ENCODE measurements around the gene BUD23. TPM values are rescaled to one million over a fixed set of nuclear protein-coding genes. Genes with fewer than 3 reads are reported as not detected.

BUD23 gene
- total and polyA plus RNA-seq, 9 of the 15 experiments (the other 6 are each of a cell fraction or from before 2014, with no cell fraction given), result 79.5 to 270 (median 150) TPM

GRCh38 chr7:73718905-73719805 is 35.8 kb downstream of the BUD23 start, which contains the start of gene STX1A (continued):
- TF ChIP-seq VEZF1 (CRISPR knock-in tag; IDR thresholded peaks at IDR 0.05) (peak; percentile 86), ZNF143 (CRISPR knock-in tag; IDR thresholded peaks at IDR 0.05) (no peak), FIP1L1 (IDR thresholded peaks at IDR 0.05; ENCODE audit: low read depth, low read length, poor library complexity, severe bottlenecking) (peak; percentile 58), MAZ (CRISPR knock-in tag; conservative IDR thresholded peaks at IDR 0.05 in 1 of 2, IDR thresholded peaks at IDR 0.05 in 1 of 2) (peak in 1 of 2 experiments; percentile 37; a peak in 1 of 4 replicates), ATF7 (IDR thresholded peaks at IDR 0.05) (peak; percentile 49; the same call in 1 of the 2 replicates), CREB1 (IDR thresholded peaks at IDR 0.05) (no peak), CREB1 (CRISPR knock-in tag; IDR thresholded peaks at IDR 0.05) (0 out of 2 replicates have a peak, but pooled peaks have one; percentile 16), POLR2AphosphoS2 (IDR thresholded peaks at IDR 0.05; ENCODE audit: low read length) (no peak), EGR1 (conservative IDR thresholded peaks at IDR 0.05) (0 out of 2 replicates have a peak, but pooled peaks have one; percentile 3), CTBP1 (IDR thresholded peaks at IDR 0.05; ENCODE audit: borderline replicate concordance) (peak; percentile 42; the same call in 1 of the 2 replicates), ZNF639 (CRISPR knock-in tag; conservative IDR thresholded peaks at IDR 0.05 in 1 of 2, IDR thresholded peaks at IDR 0.05 in 1 of 2) (no peak), ESRRA (IDR thresholded peaks at IDR 0.05; ENCODE audit: borderline replicate concordance, low read depth) (0 out of 2 replicates have a peak, but pooled peaks have one; percentile 14), NFATC3 (IDR thresholded peaks at IDR 0.05) (peak; percentile 75; the same call in 1 of the 2 replicates), LARP7 (IDR thresholded peaks at IDR 0.05) (no peak), RBM17 (IDR thresholded peaks at IDR 0.05; ENCODE audit: borderline replicate concordance, low read depth, low read length) (no peak), ZNF592 (IDR thresholded peaks at IDR 0.05) (no peak; the same call in 1 of the 2 replicates)
